HG03442 (cell line): ENCODE results near the gene KCP.

Experiments used
- ATAC-seq: cut with Tn5 transposase; IDR thresholded peaks from one replicate; pipeline ENCODE4 v1.9.1; 2021; ENCODE audit warnings: mild to moderate bottlenecking, moderate library complexity; ENCODE audit not compliant: unreplicated experiment

Gene KCP

DNA sequence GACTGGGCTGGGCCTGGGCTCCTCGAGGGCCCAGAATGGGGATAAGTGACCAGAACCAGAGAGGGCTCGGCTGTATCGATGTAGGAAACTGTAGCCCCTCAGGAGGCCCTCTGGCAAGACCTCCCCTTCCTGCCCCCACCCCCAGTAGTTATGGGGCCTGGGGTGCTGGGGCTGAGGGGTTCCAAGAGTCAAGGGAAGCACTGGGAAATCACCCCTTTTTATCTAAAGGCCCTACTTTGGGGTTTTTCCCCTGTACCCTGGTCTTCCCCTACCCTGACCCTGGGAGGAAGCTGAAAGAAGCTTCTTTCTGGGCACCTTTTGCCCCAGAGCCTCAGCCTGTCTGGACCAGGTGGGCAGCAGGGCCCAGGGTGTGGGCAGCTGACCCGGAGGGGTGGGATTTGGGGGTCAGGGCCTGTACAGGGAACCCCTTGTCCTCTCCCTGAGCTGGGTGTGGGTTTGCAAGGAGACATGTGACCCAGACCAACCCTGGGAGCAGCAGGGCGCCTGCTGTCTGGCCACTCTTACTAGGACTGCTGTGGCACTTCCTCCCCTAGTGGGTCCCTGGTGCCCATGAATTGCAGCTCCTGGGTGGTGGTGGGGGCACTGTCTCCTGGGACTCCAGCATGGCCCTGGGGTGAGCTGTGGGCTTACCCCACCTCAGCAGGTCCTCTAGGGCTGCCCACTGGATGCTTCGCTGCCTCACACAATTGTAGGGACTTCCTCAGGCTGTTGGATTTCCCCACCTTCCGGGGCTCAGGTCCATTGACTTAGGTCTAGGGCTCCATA is 28.8 kb upstream of the KCP start:
- ATAC-seq: no peak

DNA sequence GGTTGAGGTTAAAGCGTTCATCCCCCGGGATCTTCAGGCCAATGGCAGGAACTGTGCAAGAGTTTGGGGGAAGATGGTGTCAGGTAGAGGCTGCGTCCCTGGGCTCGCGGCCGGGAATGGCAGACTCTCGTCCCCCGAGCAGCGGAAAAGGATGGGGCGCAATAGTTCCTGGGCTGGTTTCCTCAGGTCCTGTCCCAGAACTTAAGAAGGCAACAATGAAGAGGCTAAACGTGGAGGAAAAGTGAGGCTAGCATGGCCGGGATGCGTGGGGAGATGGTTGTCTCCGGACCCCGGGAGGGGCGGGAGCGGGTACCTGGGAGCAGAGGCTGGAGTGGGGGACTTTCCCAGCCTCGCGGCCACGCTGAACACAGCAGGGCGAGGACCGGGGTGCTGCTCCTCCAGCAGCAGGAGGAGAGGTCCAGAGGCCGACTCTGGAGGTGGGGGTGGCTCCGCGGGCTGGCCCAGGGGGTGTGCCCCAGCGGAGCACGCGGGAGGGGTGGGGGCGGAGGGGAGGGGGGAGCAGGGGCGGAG is 28.1 kb upstream of the KCP start:
- ATAC-seq: no peak

DNA sequence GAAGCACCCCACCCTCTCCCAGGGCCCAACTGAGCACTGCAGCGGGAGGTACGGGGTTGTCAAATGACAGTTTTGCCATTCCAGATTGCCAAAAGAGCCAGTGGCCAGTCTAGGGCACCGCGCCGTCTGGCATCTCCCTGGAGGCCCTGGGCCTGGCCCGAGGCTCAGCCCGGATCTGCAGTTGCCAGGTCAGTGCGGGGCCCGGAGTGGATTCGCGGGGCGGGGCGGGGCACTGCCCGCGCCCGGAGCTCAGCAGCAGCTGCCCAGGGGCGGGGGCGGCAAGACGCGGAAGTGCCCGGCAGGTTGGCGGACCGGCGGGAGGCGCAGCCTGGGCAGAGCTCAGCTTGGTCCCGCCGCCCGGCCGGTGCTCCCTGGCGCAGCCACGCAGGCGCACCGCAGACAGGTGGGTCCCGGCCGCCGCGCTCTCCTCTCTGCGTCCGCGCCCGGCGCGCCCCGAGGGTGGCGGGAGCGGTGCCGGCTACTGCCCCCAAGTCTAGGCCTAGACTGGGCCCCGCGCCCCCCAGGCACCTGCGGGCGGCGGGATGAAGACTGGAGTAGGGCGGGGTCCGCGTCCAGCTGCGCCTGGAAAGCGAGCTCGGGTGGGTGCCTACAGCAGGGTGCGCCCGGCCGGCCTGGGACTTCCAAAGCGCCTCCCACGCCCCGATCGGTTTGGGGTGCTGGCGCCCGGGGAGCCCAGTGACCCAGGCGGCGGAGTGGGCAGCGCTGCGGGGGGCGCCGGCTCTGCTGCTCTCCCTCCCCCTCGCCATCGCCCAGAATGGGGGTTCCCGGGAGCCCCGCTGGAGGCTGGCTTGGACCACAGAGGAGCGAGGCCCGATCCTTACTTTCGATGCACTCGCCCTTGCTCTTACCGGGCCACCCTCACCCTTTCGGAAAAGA is 27.4 kb upstream of the KCP start, which contains the start of gene IRF5:
TSS of gene IRF5 (plus strand) at position 281 of the 897 bp plus-strand sequence. CDS start 4,155 bp downstream, outside the sequence.
- ATAC-seq: no peak

DNA sequence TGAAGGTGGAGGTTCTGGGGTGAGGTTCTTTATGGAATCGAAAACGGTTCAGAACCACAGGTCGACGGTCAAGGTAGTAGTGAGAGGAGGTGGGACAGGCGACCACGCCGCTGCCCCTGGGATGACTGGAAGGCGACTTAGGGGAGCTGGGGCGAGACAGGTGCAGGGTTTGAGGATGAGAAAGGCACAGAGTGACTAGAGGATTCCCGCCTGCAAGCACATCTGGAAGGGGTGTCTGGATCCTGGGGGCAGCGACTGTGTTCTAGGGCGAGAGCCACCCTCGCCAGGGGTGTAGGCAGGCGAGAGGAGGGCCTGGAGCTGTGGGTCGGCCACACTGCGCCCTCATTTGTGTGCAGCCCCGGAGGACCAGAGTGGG is 26.8 kb upstream of the KCP start:
- ATAC-seq: no peak

DNA sequence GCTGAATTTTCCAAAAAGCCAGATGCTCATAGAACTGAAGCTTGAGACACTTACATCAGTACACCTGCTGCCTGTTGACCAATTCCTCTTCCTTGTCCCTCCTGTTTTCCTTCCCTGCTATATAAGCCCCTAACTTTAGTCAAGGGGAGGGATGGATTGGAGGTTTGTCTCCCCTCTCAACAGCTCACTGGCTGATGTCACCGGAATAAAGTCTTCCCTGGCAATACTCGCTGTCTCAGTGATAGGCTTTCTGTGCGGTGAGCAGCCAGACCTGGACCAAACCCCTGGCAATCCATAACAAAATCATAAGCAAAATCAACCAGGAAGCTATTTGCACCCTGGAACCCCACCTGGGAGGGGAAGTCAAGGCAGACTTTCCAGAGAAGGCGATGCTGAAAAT is 26.3 kb upstream of the KCP start:
- no peak for ATAC-seq

DNA sequence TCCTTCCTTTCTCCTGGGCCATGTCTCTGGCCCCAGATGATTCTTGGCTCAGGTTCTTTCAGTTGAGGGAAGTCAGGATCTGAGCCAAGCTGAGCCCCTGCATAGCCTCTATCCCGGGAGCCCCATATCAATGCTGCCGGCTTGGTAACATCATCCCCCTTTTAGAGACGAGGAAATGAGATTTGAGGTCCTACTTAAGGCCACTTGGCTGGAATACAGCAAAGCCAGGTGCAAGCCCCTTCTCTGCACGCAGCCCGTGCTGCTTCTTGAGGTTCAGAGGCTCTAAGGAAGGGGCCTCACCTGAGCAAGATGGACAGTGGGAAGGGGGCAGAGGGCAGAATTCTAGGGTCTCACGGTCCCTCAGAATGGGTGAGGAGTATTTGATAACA is 24.8 kb upstream of the KCP start:
- no peak for ATAC-seq

DNA sequence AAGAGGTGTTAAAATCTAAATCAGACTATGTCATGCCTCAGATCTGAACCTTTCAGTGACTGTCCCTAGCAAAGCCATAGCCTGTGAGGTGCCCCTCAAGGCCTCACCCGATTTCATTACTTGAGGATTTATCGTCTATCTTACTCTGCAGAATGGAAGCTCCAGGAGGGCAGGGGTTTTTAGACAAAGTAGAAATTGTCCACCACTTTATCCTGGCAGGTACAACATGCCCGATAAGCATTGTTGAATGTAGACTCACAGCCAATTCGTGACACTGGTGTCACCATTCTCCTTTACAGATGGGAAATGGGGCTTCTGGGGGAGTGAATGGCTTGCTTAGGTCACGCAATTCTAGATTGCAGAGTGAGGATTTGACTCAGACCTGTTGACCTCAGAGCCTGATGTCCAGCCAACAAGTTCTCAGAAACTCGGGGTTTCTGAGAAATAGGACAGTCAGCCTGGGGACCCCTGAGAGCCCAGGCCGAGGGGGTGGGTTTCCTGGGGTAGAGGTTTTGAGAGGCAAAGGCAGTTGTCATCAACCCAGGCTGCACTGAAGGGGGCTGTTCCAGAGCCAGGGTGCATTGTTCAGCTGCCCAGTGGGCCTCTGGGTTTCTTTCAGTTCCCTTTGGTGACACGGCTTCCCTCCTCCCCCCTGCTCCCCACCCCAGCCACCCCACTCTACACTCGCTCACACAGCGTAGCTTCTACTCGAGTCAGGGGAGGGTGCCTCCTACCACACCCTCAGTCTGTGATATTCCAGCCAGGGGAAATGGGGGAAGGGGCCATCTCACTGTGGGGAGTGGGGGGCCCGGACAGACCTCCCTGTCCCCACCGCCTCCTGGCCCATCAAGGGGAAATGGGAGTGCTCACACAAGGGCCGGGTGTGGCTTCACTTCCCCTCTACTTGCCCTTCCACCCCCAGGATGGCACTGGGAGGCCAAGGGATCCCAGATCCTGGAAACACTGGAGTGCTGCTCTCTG is 24.1 kb upstream of the KCP start:
- peak; percentile 33 for ATAC-seq

DNA sequence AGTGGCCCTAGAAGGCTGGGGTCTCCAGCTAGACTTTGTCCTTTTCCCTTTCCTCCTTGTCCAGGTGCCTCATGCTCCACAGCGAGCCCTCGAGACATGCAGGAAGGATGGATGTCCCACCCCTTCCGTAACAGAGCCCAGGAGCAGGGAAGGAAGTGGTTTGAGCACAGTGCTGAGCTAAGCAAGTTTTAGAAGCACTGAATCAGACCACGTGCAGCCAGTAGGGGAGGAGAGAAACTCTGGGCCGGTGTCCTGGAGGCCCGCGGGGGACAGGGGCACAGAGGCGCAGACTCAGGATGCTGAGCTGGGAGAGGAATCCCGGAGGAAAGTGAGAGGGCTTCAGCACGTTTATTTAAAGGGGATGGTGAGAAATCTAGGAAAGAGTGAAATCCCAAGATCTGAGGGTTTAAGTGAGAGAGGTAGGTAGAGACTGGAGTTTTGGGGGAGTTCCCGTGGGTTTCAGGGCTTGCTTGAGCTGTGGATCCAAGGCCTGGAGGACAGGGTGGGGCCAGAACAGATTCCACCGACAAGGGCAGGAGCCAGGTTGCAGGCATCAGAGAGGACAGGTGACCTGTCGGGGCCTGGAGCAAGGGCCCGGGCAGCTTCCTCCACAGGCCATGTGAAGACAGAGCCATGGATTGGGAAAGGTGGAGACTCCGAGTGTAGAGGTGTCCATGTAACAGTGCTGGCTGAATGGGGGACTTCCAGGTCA is 22.8 kb upstream of the KCP start:
- ATAC-seq: peak; percentile 23

DNA sequence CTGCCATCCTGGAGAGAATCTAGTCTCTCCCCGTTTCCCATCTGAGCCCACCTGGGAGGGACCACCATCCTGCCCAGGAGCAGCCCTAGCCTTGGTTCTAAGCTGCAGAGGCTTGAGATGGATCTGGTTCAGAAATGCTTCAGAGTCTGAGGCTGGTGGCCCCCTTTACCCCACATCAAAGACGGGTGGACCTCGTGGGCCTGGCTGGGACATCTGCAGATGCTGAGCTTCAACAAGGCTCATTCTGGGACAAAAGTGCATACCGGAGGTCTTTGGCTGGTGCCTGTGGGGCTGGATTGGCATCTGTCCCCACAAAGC is 22.3 kb upstream of the KCP start:
- no peak for ATAC-seq

DNA sequence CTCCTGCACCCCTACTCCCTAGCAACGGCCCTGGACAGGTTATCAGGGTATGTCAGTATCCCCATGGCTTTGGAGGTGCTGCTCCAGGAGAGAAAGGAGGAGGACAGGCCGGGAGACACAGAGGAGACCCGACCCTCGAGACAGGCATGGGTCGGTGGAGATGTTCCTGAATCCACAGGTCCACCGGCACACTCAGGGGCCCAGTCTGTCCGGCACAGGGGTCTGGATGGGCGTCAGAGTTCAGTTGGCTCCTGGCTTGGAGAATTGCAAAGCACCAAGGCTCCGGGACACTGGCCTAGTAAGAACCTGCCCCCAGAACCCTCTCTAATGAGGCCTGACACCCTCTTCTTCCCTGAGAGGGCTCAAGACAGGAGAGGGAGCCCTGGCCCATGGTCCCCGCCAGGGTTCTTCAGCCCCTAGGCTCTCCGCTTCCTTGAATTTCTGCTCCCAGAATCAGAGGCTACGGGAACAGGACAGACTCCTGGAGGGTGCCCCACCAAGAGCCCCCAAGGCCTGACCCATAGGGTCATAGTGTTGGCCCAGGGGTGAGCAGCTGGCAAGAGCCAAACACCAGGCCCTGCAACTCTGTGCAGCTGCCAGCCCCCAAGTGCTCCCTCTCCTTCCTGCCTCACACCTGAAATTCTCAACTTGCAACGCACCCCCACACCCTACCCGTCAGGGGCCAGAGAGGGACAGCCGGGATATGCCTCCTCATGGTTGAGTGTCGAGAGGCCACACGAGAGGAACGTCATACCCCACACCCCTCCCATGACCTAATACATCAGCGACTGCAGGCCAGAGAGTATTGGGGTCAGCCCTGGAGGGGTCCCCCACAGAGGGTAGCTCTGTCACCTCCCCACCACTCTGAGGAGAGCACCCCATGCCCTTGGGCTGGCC is 21.7 kb upstream of the KCP start:
- ATAC-seq: no peak

DNA sequence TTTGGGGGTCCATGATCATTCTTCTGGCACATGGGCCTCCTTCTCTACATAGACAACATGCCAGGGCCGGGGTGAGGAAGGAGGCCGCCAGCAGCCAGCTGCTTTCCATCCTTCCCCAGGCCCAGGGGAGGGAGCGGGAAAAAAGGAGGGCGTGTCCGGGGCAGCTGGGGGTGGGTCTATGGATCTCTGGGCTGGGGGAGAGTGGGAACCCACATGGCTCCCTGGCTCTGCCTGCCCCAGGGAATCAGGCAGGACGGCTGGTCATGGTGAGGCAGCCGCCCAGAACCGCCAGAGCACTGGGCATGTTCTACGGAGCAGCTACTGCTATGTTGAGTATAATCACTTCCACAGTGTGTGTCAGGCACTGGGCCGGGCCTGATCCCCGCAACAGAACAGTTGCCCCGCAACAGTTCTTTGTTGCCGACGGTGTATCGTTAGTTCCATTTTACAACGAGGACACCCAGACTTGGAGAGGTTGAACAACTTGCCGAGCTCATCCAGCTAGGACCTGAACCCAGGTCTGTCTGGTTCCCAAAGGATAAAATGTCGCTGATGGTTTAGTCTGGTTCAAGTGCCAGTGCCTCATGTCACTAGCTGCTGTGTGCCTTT is 20.8 kb upstream of the KCP start:
- ATAC-seq: no peak

DNA sequence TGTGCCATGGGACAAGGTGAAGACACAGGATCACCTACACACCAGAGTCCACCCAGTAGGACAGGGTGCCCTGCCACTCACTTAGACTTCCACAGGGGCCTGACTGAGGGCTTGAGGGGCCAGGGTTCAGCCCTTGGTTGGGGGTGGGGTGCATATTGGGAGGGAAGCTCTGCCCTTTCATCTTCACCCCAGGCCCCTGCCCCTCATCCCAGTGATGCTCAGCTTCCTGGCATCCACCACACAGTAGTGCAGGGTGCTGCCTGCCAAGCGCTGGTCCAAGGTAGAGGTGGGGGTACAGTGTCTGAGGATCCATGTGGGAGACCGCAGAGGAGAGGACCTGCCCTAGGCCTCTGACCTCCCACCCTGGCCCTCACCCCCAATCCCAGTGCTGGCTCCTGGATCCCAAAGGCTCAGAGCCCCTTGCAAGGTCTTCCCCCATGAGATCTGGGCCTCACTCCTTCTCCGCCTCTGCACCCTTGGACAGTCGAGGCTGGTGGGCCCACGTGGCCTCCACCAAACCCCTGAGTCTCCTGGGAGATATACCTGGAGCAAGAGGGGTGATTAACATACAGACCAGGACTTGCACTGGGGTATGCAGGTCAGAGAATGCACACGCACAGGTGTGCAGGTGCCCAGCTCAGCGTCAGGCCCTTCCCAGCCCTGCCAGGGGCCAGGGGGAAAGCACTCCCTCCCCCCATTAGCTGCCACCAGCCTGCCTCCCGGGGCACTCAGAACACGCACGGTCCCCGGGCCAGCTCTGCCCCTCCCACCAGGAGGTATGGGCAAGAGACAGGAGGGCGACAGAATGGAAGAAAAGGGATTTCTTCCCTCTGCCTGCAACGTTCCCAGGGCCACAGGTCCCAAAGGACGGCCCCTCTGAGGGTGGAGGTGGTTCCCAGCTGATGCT is 18.6 kb upstream of the KCP start:
- ATAC-seq: no peak

DNA sequence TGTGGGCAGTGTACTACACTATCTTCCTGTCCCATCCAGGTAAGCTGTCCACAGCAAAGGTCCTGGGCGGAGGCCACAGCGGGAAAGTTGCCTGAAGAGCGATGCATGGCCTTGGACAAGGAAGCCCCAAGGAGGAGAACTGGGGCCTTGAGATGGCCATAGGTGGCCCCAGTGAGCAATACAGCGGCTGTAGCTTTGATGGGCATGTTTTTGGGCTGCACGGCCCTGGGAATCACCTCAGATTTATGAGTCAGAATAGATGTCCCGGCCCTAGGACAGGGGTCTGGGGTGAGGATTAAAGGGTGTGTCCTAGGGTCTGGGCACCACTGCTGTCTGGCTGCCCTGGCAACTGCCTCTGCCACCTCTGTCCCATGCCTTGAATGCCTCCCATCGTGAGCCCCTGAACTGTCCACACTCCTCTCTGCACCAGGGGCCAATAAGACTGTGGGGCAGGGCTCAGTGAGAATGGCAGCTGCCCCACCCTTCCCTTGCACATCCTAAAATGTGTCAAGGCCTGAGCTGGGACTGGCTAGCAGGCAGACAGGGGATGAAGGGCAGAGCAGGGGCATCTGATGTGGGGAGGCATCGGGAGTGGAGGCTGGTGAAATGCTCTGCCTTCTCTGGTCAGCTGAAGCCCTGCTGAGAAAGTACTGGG is 17.8 kb upstream of the KCP start:
- ATAC-seq: no peak

DNA sequence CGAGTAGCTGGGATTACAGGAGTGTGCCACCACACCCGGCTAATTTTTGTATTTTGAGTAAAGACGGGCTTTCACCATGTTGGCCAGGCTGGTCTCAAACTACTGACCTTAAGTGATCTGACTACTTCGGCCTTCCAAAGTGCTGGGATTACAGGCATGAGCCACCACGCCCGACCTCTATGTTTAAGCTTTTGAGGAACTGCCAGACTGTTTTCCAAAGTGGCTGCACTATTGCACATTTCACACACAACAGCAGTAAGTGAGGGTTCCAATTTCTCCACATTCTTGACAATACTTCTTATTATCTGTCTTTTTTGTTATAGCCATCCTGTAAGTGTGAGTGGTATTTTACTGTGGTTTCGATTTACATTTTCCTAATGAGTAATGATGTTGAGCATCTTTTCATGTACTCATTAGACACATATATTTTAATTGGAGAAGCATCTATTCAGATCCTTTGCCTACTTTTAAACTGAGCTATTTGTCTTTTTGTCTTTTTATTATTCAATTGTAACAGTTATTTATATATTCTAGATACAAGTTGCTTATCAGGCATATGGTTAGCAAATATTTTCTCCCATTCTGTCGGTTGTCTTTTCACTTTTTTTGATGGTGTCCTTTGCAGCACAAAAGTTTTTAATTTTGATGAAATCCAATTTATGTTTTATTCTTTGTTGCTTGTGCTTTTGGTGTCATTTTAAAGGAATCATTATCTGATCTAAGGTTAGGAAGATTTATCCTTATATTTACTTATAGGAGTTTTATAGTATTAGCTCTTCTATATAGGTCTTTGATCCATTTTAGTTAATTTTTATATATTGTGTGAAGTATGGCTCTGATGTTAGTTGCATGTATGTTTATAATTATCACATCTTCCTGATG is 14.4 kb upstream of the KCP start:
- ATAC-seq: no peak

DNA sequence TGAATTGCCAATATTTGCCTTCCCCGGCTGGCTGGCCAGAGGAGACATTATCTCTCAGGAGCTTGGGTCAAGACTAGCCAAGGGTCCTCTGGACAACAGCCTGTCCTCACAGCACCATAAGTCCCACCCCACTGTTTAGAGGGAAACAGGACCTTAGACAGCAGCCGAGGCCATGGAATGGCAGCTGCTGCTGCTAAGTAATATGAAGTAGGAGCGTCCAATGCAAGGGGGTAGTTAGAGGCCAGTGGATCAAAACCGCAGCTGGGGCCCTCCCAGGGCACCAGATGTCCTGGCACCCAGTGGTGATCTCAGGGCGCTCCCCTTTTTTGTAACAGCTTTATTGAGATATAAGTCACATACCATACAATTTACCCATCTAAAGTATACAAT is 12.9 kb upstream of the KCP start:
- no peak for ATAC-seq
